ENCODE results near the gene NDUFA12.

GRCh38 chr12:94990222-94990621, 13.3 kb downstream of the NDUFA12 start:
- TF ChIP-seq CTCF (IDR thresholded peaks at IDR 0.05; ENCODE audit: low read depth, low read length): no peak
- TF ChIP-seq POLR2A (IDR thresholded peaks at IDR 0.05; ENCODE audit: extremely low read depth, insufficient read length): no peak
- no peak for TF ChIP-seq MAX (IDR thresholded peaks at IDR 0.05; ENCODE audit: low read depth, low read length)
